GM12801 (cell line): ENCODE measurements around the gene IFITM5.

Experiments
- TF ChIP-seq, protein P1 (sequence below): IDR thresholded peaks from one replicate; pipeline ENCODE4 v1.5.1; 2011; ENCODE audit warnings: control low read depth; ENCODE audit not compliant: insufficient read length; ENCODE audit errors: extremely low read depth

IFITM5 gene

DNA sequence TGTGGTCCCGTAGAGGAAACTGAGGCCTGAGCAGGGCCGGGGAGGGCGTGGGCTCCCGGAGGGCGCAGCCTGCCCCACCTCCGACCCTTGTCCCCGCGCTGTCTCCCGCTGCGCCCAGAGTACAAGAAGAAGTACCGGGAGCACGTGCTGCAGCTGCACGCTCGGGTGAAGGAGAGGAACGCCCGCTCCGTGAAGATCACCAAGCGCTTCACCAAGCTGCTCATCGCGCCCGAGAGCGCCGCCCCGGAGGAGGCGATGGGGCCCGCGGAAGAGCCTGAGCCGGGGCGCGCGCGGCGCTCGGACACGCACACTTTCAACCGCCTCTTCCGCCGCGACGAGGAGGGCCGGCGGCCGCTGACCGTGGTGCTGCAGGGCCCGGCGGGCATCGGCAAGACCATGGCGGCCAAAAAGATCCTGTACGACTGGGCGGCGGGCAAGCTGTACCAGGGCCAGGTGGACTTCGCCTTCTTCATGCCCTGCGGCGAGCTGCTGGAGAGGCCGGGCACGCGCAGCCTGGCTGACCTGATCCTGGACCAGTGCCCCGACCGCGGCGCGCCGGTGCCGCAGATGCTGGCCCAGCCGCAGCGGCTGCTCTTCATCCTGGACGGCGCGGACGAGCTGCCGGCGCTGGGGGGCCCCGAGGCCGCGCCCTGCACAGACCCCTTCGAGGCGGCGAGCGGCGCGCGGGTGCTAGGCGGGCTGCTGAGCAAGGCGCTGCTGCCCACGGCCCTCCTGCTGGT is 19.2 kb downstream of the IFITM5 start:
- TF ChIP-seq, protein P1, sequence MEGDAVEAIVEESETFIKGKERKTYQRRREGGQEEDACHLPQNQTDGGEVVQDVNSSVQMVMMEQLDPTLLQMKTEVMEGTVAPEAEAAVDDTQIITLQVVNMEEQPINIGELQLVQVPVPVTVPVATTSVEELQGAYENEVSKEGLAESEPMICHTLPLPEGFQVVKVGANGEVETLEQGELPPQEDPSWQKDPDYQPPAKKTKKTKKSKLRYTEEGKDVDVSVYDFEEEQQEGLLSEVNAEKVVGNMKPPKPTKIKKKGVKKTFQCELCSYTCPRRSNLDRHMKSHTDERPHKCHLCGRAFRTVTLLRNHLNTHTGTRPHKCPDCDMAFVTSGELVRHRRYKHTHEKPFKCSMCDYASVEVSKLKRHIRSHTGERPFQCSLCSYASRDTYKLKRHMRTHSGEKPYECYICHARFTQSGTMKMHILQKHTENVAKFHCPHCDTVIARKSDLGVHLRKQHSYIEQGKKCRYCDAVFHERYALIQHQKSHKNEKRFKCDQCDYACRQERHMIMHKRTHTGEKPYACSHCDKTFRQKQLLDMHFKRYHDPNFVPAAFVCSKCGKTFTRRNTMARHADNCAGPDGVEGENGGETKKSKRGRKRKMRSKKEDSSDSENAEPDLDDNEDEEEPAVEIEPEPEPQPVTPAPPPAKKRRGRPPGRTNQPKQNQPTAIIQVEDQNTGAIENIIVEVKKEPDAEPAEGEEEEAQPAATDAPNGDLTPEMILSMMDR = no peak

DNA sequence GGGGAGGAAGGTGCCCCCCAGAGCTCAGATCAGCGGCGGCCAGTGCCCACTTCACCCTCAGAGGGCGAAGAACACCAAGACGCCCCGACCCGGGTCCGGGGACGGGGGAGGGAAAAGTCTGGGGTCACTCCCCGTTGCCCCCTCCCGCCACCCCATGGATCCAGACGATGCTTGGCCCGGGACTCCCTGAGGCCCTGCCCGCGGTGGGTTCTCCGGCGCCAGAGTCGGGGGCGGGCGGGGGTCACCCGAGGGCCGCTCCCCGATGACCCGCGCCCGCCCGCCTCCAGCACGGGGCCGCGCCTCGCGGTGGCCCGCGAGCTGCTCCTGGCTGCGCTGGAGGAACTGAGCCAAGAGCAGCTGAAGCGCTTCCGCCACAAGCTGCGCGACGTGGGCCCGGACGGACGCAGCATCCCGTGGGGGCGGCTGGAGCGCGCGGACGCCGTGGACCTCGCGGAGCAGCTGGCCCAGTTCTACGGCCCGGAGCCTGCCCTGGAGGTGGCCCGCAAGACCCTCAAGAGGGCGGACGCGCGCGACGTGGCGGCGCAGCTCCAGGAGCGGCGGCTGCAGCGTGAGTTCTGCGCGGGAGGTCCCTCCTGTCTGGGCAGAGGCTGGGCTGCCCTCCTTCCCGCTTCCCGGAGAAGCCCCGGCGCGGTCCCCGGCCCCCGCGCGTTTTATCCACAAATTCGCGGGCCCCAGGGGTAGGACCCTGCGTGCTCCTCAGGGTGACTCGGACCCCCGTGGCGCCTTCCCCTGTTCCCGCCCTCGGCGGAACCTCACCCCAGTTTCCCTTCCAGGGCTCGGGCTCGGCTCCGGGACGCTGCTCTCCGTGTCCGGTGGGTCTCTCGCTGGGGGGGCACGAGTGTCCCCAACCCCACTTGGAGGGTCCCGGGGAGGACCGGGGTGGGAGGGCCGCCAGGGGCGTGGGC is 20.0 kb downstream of the IFITM5 start:
- TF ChIP-seq, protein P1 = no peak

DNA sequence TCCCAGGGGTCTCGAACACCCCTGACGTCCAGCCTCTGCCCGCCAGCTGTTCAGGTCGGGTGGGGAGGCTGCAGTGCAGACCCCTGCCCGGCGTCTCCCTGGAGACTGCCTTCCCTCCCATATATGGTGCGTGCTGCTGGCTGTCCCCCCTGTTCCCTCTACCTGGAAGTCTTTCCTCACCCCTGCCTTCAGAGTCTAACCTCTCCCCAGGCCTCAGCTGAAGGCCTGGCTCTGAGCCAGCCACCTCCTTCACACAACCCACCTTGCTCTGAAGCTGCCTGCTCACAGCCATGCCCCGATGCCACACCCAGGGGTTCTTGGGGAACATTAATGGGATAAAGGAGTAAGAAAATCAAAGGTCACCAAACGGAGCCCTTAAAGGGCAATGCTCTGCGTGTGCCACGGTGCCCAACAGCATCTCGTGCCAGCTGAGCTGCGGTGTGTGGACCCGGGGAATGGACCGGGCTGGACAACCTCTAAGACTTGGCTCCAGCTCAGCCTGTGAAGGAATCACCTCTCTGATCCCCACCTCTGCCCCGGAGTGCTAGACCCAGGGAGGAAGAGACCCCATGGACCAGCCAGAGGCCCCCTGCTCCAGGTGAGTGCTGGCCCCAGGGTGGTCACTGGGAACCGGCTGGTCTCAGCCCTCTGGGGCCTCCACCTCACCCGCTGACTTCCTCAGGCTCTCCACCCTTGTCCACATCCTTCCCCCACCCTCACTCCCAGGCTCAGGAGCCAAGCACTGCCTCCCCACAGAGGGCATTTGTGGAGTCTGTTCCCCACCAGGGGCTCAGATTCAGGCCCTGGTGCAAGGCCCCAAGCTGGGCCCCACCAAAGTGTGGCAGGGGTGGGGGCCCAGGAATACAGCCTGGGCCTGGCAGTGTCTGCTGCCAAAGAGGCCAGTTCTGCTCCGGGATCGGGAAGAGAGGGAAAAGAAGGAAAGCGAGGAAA is 21.1 kb downstream of the IFITM5 start, which contains the start of gene NLRP6:
NLRP6 (plus strand) TSS at position 407 of the 951 bp plus-strand sequence; CDS start at position 570, 163 bp downstream.
- TF ChIP-seq, protein P1 = no peak

DNA sequence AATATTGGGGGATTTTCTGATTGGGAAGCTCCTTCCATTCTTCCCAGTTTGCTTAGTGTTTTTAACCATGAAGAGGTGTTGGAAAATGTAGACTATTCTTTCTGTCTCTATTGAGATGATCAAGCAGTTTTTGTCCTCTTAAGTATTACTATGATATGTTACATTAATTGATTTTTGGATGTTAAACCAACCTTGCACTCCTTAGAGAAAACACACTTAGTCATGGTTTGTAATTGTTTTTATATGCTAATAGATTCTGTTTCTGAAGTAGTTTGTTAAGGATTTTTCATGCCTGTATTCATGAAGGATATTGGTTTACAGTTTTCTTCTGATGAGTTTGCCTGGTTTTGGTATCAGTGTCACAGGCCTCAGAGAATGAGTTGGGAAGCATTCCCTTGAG is 23.1 kb downstream of the IFITM5 start:
- TF ChIP-seq, protein P1 = no peak

DNA sequence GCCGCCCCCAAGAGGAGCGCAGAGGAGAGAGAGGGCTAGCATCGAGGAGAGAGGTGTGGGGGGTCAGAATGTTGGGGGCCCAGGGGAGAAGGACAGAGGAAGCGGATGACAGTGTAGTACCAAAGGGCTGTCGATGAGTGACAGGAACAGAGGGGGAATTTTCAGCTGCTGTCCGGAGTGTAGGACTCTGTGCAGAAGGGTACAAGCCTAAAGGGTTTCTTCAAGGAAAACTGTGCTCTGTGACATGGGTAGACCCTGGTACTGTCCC is 26.5 kb downstream of the IFITM5 start:
- TF ChIP-seq, protein P1 = no peak

DNA sequence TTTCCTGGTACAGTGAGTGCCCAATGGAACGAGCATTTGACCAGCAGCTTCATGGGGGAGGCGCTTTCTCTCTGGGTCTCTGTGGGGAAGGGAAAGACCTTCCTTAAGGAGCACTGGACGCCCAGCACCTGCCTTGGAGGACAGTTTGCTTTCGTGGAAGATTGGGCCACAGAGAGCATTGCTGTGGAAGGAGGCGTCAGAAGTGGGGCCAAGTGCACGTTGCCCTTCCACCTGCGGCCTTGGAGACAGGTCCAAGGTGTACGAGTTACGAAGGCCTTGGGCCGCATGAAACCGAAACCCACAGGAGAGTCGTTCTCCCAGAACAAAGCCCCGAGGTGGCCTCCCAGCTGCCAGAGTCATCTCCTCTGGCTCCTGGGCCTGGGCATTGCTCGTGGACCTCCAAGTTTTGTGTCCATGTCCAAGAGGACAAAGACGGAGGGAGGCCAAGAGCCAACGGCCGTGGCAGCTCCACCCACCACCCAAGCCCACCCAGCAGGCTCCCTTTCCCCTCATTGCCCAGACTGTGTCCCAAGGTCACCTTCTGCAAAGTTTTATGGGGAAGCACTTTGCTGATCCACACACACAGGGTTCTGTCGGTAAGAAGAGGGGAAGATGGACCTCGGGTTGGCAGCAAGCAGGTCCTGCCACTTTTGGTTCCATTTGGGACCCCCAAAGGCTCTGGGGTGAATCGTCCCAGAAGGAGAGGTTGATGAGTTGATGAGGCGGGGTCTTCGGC is 27.0 kb downstream of the IFITM5 start:
- TF ChIP-seq, protein P1 = no peak
